HG02759 (cell line): ENCODE measurements around the gene CFAP58.
"Not testable (repeated sequence)": the region's sequence is repeated elsewhere in the genome, so short reads cannot be mapped to it uniquely, and the experiment has no call there.

ENCODE experiments used
- ATAC-seq: cut with Tn5 transposase; IDR thresholded peaks from one replicate; pipeline ENCODE4 v1.9.1; 2021; ENCODE audit warnings: mild to moderate bottlenecking, moderate library complexity; ENCODE audit not compliant: unreplicated experiment

Gene CFAP58

GRCh38 chr10:104430360-104430759, 76.7 kb downstream of the CFAP58 start:
- no peak for ATAC-seq

DNA sequence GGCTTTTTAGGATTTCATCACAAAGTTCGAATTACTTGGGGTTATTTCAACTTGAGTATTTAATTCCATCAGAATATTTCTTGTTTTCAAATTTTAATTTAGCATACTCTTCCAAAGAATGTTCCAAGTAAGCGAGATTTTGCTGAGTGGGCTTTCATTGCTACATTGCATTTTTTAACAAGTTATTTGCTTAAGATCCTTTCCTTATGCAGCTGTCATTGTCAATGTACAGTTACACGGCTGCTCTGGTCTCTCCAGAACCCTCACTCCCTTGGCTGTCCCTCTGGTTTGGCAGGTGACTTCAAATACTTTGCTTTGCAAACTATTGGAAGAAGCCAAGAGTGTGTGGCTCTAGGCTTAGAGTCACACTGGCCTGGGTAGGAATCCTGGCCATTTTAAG, 80.0 kb downstream of the CFAP58 start:
- no peak for ATAC-seq

- no peak for ATAC-seq
Observed at GRCh38 chr10:104434601-104435000, 81.0 kb downstream of the CFAP58 start.

GRCh38 chr10:104435822-104436221, 82.2 kb downstream of the CFAP58 start:
- no peak for ATAC-seq

DNA sequence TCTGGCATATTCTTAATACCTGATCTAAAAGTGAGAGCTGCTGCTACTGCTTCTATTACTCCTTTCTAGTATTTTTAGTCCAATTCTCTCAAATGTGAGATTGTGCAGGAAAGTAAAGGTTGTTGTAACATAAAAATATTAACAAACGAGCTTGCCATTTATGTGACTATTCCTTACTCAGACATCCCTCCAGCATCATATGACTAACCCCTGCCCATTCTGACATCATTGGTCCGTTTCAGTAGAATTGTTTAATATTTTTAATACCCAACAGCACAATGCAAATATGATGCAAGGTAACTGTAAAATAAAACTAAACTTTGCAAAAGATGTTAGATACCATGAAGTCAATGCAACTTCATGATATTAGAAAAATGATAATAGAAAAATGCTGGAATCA, 83.6 kb downstream of the CFAP58 start:
- no peak for ATAC-seq

GRCh38 chr10:104440221-104440620, 86.6 kb downstream of the CFAP58 start:
- no peak for ATAC-seq

- ATAC-seq: no peak
Observed at GRCh38 chr10:104441329-104442000, 87.8 kb downstream of the CFAP58 start.

DNA sequence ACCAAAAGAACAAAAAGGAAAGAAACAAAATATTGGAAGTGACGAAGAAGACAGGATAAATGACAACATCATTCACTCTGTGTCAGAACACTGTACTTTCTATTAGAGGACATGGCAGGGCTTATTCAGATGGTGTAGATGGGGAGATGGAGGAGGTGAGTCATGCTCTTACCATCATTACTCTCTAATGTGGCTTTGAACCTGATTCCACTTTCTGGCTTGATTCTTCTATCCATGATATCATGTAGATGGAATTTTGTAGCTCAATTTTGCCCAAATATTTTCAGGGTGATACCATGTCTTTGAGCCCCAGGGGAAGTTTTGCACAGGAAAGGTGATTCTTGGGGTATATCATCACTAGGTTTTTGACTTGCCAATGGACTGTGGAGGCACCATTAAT, 91.7 kb downstream of the CFAP58 start:
- no peak for ATAC-seq

DNA sequence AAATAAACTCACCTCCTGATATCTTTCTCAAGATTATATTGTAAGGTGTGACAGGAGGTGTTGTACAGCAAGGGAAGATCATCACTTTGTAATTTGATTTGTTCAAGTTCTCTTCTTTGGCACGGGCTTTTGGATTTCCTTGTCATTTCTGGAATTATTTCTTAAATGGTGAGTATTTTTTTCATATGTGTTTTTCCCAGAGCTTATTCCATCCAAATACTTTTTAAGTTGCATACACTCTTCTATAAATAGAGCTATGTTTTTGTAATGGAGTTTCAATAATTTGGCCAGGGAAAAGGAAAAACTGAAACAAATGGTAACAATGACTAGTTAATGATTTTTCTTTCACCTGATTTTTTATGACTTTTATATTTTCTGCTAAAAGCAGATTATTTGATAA, 92.5 kb downstream of the CFAP58 start:
- ATAC-seq: no peak

- ATAC-seq: no peak
Observed at GRCh38 chr10:104447331-104447730, 93.7 kb downstream of the CFAP58 start.

GRCh38 chr10:104447906-104448305, 94.3 kb downstream of the CFAP58 start:
- no peak for ATAC-seq

- no peak for ATAC-seq
Observed at GRCh38 chr10:104449391-104449790, 95.8 kb downstream of the CFAP58 start.

GRCh38 chr10:104450490-104450889, 96.9 kb downstream of the CFAP58 start:
- ATAC-seq: no peak

GRCh38 chr10:104450954-104451353, 97.3 kb downstream of the CFAP58 start:
- ATAC-seq: no peak

GRCh38 chr10:104452977-104453376, 99.3 kb downstream of the CFAP58 start:
- ATAC-seq: no peak

DNA sequence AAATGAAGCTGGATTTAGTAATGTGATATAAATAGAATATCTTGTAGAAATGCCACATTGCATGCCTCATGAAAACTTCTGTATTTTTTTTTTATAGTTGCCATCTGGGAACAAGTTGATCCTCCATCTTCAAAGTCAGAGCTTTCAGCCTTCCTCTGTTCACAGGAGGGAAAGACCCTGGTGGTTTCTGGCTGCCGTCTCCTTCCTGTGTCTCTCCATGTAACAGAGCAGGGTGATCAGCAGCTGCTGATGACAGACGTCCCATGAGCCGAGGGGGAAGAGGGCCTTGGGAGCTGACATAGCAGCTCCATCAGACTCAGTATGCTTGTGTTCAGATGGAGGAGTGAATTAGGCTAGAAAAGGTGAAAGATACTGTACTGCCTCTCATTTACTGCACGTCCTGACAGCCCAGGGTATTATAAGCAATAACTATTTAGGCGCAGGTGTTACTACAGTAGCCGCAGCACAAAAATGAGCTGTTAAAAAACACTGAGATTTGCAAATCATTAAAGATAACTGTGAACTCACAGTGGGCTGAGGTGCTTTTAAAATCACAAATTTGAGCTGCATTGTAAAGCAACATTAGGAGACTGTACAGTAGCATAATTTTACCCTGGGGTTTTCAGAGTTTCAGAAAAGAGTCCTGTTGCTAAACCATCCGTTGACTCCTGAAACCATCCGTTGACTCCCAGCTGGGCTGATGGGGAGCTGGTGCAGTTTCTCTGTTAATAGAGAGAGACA, 103.3 kb downstream of the CFAP58 start:
- ATAC-seq: peak; percentile 81

- ATAC-seq: no peak
Observed at GRCh38 chr10:104457543-104457828, 103.9 kb downstream of the CFAP58 start.

- ATAC-seq: not testable (repeated sequence)
Observed at GRCh38 chr10:104465575-104465974, 111.9 kb downstream of the CFAP58 start.

DNA sequence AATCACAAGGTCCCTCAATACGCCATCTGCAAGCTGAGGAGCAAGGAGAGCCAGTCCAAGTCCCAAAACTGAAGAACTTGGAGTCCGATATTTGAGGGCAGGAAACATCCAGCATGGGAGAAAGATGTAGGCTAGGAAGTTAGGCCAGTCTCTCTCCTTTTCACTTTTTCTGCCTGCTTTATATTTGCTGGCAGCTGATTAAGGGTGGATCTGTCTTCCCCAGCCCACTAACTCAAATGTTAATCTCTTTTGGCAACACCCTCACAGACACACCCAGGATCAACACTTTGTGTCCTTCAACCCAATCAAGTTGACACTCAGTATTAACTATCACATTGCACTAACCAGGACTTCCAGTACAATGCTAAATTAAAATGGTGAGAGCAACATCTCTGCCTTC, 115.2 kb downstream of the CFAP58 start:
- ATAC-seq: not testable (repeated sequence)

- no peak for ATAC-seq
Observed at GRCh38 chr10:104472505-104472904, 118.9 kb downstream of the CFAP58 start.

- no peak for ATAC-seq
Observed at GRCh38 chr10:104472957-104473745, 119.5 kb downstream of the CFAP58 start.

DNA sequence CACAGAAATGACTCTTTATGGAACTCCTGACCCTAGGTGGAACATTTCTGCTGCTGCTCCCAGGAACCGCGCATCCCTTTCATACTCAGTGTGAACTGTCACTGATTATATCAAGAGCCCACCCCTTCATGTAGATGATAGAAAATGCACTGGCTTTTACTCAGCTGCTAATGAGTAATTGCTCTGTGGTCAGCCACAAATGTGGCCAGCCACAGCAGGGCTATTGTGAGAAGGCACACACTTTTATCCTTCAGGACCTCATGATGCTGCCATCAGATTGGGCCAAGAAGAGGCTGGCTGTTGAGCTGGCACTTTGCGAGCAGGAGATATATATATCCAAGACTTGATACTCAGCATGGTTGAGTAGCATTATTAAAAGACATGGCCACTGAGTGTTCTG, 124.7 kb downstream of the CFAP58 start:
- ATAC-seq: no peak
